DND-41 (cell line): ENCODE results near the gene CNOT1.

Experiments used
- ATAC-seq: fragments of 200-7000 bp; cut with Tn5 transposase; 3 replicates; pipeline ENCODE4 v1.9.1; 2021; ENCODE audit warnings: low read depth; ENCODE audit not compliant: insufficient read depth
- DNase-seq: peaks from one replicate; pipeline ENCODE4 v3.0.0-alpha.2; 2020
- H2AFZ ChIP-seq: 2 replicates; pipeline ENCODE4 v1.6.0; 2012; ENCODE audit warnings: low read depth, low read length
- H3K27ac ChIP-seq: 2 replicates; pipeline ENCODE4 v1.5.1; 2012; ENCODE audit warnings: low read length, inconsistent platforms
- H3K27me3 ChIP-seq: fragments of 200-600 bp; sonication (generic); 2 replicates; pipeline ENCODE4 v1.6.0; 2012; ENCODE audit warnings: low read length, mild to moderate bottlenecking, inconsistent platforms; ENCODE audit not compliant: insufficient read depth, poor library complexity
- H3K36me3 ChIP-seq: 2 replicates; pipeline ENCODE4 v1.5.1; 2012; ENCODE audit warnings: low read length, inconsistent platforms; ENCODE audit not compliant: insufficient read depth
- H3K4me1 ChIP-seq: 2 replicates; pipeline ENCODE4 v1.5.1; 2012; ENCODE audit warnings: mild to moderate bottlenecking, low read length; ENCODE audit not compliant: insufficient read depth
- H3K4me2 ChIP-seq: 2 replicates; pipeline ENCODE4 v1.6.0; 2012; ENCODE audit warnings: mild to moderate bottlenecking, moderate library complexity, low read length, inconsistent platforms; ENCODE audit not compliant: insufficient read depth
- H3K4me3 ChIP-seq, 2 experiments: fragments of 200-600 bp in 1 of 2; shearing (Covaris generic) in 1 of 2; 2 replicates each; pipeline ENCODE4 v1.5.1; 2012 to 2016; ENCODE audit warnings: inconsistent platforms in 2 of 2, low read length in 2 of 2, mild to moderate bottlenecking in 2 of 2, low read depth in 1 of 2, moderate library complexity in 1 of 2
- H3K79me2 ChIP-seq: 2 replicates; pipeline ENCODE4 v1.6.0; 2012; ENCODE audit warnings: low read length, inconsistent platforms; ENCODE audit not compliant: insufficient read depth
- H3K9ac ChIP-seq: 2 replicates; pipeline ENCODE4 v1.6.0; 2012; ENCODE audit warnings: low read depth, mild to moderate bottlenecking, inconsistent platforms, low read length, moderate library complexity
- H3K9me3 ChIP-seq: 2 replicates; pipeline ENCODE4 v1.5.1; 2012; ENCODE audit warnings: low read length, moderate library complexity, mild to moderate bottlenecking, inconsistent platforms; ENCODE audit not compliant: insufficient read depth, severe bottlenecking
- H4K20me1 ChIP-seq: 2 replicates; pipeline ENCODE4 v1.6.0; 2012; ENCODE audit warnings: low read length; ENCODE audit not compliant: insufficient read depth
- CTCF ChIP-seq: IDR thresholded peaks from 2 replicates; pipeline ENCODE4 v1.5.1; 2012; ENCODE audit warnings: borderline replicate concordance, low read length, moderate library complexity, mild to moderate bottlenecking; ENCODE audit not compliant: poor library complexity, severe bottlenecking; ENCODE audit errors: extremely low read depth
- EZH2 ChIP-seq: IDR thresholded peaks from 3 replicates; pipeline ENCODE4 v1.6.1; 2012; ENCODE audit warnings: borderline replicate concordance, low read depth, mild to moderate bottlenecking, moderate library complexity, low read length, inconsistent platforms; ENCODE audit not compliant: severe bottlenecking

CNOT1 gene

GRCh38 chr16:58476791-58477190 lies 152.8 kb downstream of the CNOT1 start:
- TF ChIP-seq EZH2 (no peak), CTCF (no peak)
- H3K9me3 ChIP-seq: no peaks in the 10 kb centered on the region
- H3K4me3 ChIP-seq: no peak overlapping the region
- no peak overlapping the region for H2AFZ ChIP-seq
- H3K36me3 ChIP-seq: no peaks in the 10 kb centered on the region
- H4K20me1 ChIP-seq: no peaks in the 10 kb centered on the region
- H3K9ac ChIP-seq: no peak overlapping the region
- DNase-seq (no peak), ATAC-seq (no peak)
- no peak overlapping the region for H3K27ac ChIP-seq
- H3K4me1 ChIP-seq: no peaks in the 10 kb centered on the region
- H3K27me3 ChIP-seq: no peaks in the 10 kb centered on the region
- H3K4me2 ChIP-seq: no peak overlapping the region
- no peaks in the 10 kb centered on the region for H3K79me2 ChIP-seq

DNA sequence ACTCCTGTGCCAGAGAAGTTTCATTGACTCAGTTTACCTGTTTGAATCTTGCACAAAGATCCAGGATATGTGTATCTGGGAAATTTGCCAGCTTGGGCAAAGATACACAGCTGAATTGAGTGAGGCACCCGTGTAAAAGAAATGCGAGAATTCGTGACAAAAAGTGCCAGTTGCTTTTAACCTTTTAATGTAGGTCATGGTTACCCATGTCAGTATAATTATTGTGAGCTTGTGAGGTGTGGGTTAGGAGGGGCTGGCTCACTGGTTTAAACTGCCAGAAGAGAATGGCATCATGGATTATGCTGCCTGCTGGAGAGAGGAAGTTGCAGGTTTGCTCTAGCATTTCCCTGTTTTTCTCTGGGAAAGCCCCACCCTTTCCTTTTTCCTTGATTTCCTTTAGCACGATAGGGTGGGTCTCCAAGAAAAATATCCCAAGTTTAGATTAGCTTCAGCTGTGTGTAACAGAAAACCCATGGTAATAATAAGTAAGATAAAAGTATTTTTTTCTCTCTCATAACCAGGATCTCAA lies 154.5 kb downstream of the CNOT1 start:
- Histone ChIP-seq H3K9me3 (no peaks in the 10 kb centered on the region), H3K36me3 (no peaks in the 10 kb centered on the region), H3K4me2 (no peak overlapping the region), H3K4me1 (no peaks in the 10 kb centered on the region), H4K20me1 (no peaks in the 10 kb centered on the region), H3K4me3 (no peak overlapping the region), H2AFZ (no peak overlapping the region), H3K27ac (no peak overlapping the region), H3K79me2 (no peaks in the 10 kb centered on the region), H3K27me3 (no peaks in the 10 kb centered on the region), H3K9ac (no peak overlapping the region)
- no peak for DNase-seq
- no peak for ATAC-seq
- no peak for TF ChIP-seq CTCF
- no peak for TF ChIP-seq EZH2

DNA sequence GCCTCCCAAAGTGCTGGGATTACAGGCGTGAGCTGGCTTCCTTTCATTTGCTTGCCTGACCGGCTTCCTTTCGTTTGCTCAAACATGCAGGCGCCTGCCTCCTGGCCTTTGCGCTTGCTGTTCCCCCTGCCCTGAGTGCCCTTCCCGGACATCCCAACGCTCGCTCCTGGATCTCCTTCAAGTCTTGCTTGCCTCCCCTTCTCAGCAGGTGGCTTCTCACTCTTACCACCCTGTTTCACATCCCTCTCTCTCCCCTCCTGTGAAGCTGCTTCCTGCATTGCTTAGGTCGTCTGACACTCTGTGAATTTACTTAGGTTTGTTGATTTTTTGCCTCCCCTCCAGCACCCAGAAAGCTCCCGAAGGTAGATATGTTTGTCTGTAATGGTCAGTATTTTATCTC lies 155.3 kb downstream of the CNOT1 start:
- H3K9me3 ChIP-seq: no peaks in the 10 kb centered on the region
- no peak overlapping the region for H3K4me3 ChIP-seq
- ATAC-seq: no peak
- H3K4me1 ChIP-seq: no peaks in the 10 kb centered on the region
- no peak overlapping the region for H3K4me2 ChIP-seq
- H3K27me3 ChIP-seq: no peaks in the 10 kb centered on the region
- no peaks in the 10 kb centered on the region for H4K20me1 ChIP-seq
- H3K36me3 ChIP-seq: no peaks in the 10 kb centered on the region
- H3K27ac ChIP-seq: no peak overlapping the region
- no peak for DNase-seq
- no peak overlapping the region for H2AFZ ChIP-seq
- H3K9ac ChIP-seq: no peak overlapping the region
- H3K79me2 ChIP-seq: no peaks in the 10 kb centered on the region
- TF ChIP-seq CTCF (no peak), EZH2 (no peak)

- Histone ChIP-seq H3K36me3 (no peaks in the 10 kb centered on the region), H3K27ac (no peak overlapping the region), H3K4me3 (no peak overlapping the region), H2AFZ (no peak overlapping the region), H3K9ac (no peak overlapping the region), H3K4me1 (no peaks in the 10 kb centered on the region), H3K27me3 (no peaks in the 10 kb centered on the region), H3K79me2 (no peaks in the 10 kb centered on the region), H3K9me3 (no peaks in the 10 kb centered on the region), H3K4me2 (no peak overlapping the region), H4K20me1 (no peaks in the 10 kb centered on the region)
- no peak for TF ChIP-seq CTCF
- ATAC-seq (no peak), DNase-seq (no peak)
Observed at GRCh38 chr16:58472827-58473226, 156.8 kb downstream of the CNOT1 start.
